DOHH2 (cell line): ENCODE measurements around the gene KLK3.
"Not testable (repeated sequence)": the region's sequence is repeated elsewhere in the genome, so short reads cannot be mapped to it uniquely, and the experiment has no call there.

Experiments
- H3F3A ChIP-seq: fragments of 200-600 bp; sonication (generic), shearing (Covaris generic); 2 replicates; pipeline ENCODE4 v1.6.0; 2016; ENCODE audit warnings: antibody characterized with exemption, mild to moderate bottlenecking; ENCODE audit not compliant: control insufficient read depth, insufficient read depth
- H3K27ac ChIP-seq: fragments of 200-600 bp; sonication (generic); 2 replicates; pipeline ENCODE4 v1.5.1; 2014; ENCODE audit warnings: low read depth, mild to moderate bottlenecking, low read length, moderate library complexity
- H3K27me3 ChIP-seq: fragments of 200-600 bp; sonication (generic); 2 replicates; pipeline ENCODE4 v1.6.1; 2014; ENCODE audit warnings: mild to moderate bottlenecking, low read length, mixed read lengths; ENCODE audit not compliant: control insufficient read depth
- H3K36me3 ChIP-seq: fragments of 200-600 bp; sonication (generic); 2 replicates; pipeline ENCODE4 v1.6.1; 2014; ENCODE audit warnings: mild to moderate bottlenecking, low read length, moderate library complexity, mixed read lengths; ENCODE audit not compliant: control insufficient read depth
- H3K4me1 ChIP-seq: fragments of 200-600 bp; sonication (generic); 2 replicates; pipeline ENCODE4 v1.6.1; 2014; ENCODE audit warnings: mild to moderate bottlenecking, low read length, mixed read lengths; ENCODE audit not compliant: control insufficient read depth
- H3K4me2 ChIP-seq: fragments of 200-600 bp; sonication (generic); 2 replicates; pipeline ENCODE4 v1.6.0; 2014; ENCODE audit warnings: mild to moderate bottlenecking, low read length, moderate library complexity
- H3K4me3 ChIP-seq: fragments of 200-600 bp; sonication (generic); 2 replicates; pipeline ENCODE4 v1.5.1; 2014; ENCODE audit warnings: mild to moderate bottlenecking, low read length, mixed read lengths
- H3K79me2 ChIP-seq: fragments of 200-600 bp; sonication (generic); 2 replicates; pipeline ENCODE4 v1.6.1; 2014; ENCODE audit warnings: mild to moderate bottlenecking, low read length, mixed read lengths; ENCODE audit not compliant: control insufficient read depth
- H3K9me2 ChIP-seq: fragments of 200-600 bp; sonication (generic); replicated peaks from 2 replicates; pipeline ENCODE4 v1.6.1; 2014; ENCODE audit warnings: mild to moderate bottlenecking, low read length, mixed read lengths; ENCODE audit not compliant: control insufficient read depth
- H3K9me3 ChIP-seq: fragments of 200-600 bp; sonication (generic); 2 replicates; pipeline ENCODE4 v1.6.1; 2014; ENCODE audit warnings: antibody characterized with exemption, low read length, mixed read lengths; ENCODE audit not compliant: control insufficient read depth, insufficient read depth
- H4K20me1 ChIP-seq: fragments of 200-600 bp; sonication (generic); 2 replicates; pipeline ENCODE4 v1.6.0; 2014; ENCODE audit warnings: low read depth, mild to moderate bottlenecking, antibody characterized with exemption, low read length, moderate library complexity; ENCODE audit not compliant: control insufficient read depth, insufficient read depth
- EZH2phosphoT487 ChIP-seq: fragments of 200-600 bp; sonication (generic); IDR thresholded peaks from 2 replicates; pipeline ENCODE4 v1.6.1; 2017; ENCODE audit warnings: borderline replicate concordance, mild to moderate bottlenecking, antibody characterized with exemption, low read length, moderate library complexity, mixed read lengths
- TF ChIP-seq, protein P1 (sequence below): fragments of 200-600 bp; sonication (generic); IDR thresholded peaks from one replicate; pipeline ENCODE4 v1.5.1; 2014; ENCODE audit warnings: antibody characterized with exemption, mild to moderate bottlenecking, low read depth, low read length; ENCODE audit not compliant: poor library complexity, severe bottlenecking

Gene KLK3

GRCh38 chr19:50894478-50895356, 40.0 kb downstream of the KLK3 start:
- H3K27me3 ChIP-seq = 0 out of 2 replicates have a peak, but pooled peaks cover 7% of the 10 kb centered on the region
- no peak overlapping the region for H3K27ac ChIP-seq
- no peaks in the 10 kb centered on the region for H3F3A ChIP-seq
- no peaks in the 10 kb centered on the region for H3K9me2 ChIP-seq
- H3K79me2 ChIP-seq = no peaks in the 10 kb centered on the region
- no peaks in the 10 kb centered on the region for H4K20me1 ChIP-seq
- peaks cover 12% of the 10 kb centered on the region for H3K4me1 ChIP-seq
- TF ChIP-seq, protein P1, sequence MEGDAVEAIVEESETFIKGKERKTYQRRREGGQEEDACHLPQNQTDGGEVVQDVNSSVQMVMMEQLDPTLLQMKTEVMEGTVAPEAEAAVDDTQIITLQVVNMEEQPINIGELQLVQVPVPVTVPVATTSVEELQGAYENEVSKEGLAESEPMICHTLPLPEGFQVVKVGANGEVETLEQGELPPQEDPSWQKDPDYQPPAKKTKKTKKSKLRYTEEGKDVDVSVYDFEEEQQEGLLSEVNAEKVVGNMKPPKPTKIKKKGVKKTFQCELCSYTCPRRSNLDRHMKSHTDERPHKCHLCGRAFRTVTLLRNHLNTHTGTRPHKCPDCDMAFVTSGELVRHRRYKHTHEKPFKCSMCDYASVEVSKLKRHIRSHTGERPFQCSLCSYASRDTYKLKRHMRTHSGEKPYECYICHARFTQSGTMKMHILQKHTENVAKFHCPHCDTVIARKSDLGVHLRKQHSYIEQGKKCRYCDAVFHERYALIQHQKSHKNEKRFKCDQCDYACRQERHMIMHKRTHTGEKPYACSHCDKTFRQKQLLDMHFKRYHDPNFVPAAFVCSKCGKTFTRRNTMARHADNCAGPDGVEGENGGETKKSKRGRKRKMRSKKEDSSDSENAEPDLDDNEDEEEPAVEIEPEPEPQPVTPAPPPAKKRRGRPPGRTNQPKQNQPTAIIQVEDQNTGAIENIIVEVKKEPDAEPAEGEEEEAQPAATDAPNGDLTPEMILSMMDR = no peak
- TF ChIP-seq EZH2phosphoT487 = no peak
- H3K36me3 ChIP-seq = no peaks in the 10 kb centered on the region
- H3K4me3 ChIP-seq = no peak overlapping the region
- peaks cover 8% of the 10 kb centered on the region for H3K9me3 ChIP-seq
- H3K4me2 ChIP-seq = no peak overlapping the region

- H3K4me2 ChIP-seq = peak overlapping the region; percentile 33; the same call in 1 of the 2 replicates
- not testable (repeated sequence) for H3K27ac ChIP-seq, H3K9me2 ChIP-seq, H3K9me3 ChIP-seq, H3K4me3 ChIP-seq, H3K79me2 ChIP-seq, H3K27me3 ChIP-seq, H4K20me1 ChIP-seq, H3K36me3 ChIP-seq, H3F3A ChIP-seq
- H3K4me1 ChIP-seq = peaks cover 12% of the 10 kb centered on the region
Measured at GRCh38 chr19:50896089-50896590, 41.4 kb downstream of the KLK3 start.

GRCh38 chr19:50896591-50897190, 42.0 kb downstream of the KLK3 start:
- peak overlapping the region; percentile 33; the same call in 1 of the 2 replicates for H3K4me2 ChIP-seq

More at GRCh38 chr19:50896591-50897190, 42.0 kb downstream of the KLK3 start:
- 0 out of 2 replicates have a peak, but pooled peaks cover 7% of the 10 kb centered on the region for H3K27me3 ChIP-seq
- no peaks in the 10 kb centered on the region for H3K79me2 ChIP-seq
- no peak overlapping the region for H3K4me3 ChIP-seq
- H3K36me3 ChIP-seq = no peaks in the 10 kb centered on the region
- H3K27ac ChIP-seq = no peak overlapping the region
- TF ChIP-seq EZH2phosphoT487 = no peak
- TF ChIP-seq, protein P1 = no peak
- no peaks in the 10 kb centered on the region for H4K20me1 ChIP-seq
- peaks cover 8% of the 10 kb centered on the region for H3K9me3 ChIP-seq
- H3F3A ChIP-seq = no peaks in the 10 kb centered on the region
- H3K4me1 ChIP-seq = peaks cover 12% of the 10 kb centered on the region
- no peaks in the 10 kb centered on the region for H3K9me2 ChIP-seq
